ENCODE measurements around the gene ITIH2.
"Not testable (repeated sequence)": the region's sequence is repeated elsewhere in the genome, so short reads cannot be mapped to it uniquely, and the experiment has no call there.

ITIH2 gene

DNA sequence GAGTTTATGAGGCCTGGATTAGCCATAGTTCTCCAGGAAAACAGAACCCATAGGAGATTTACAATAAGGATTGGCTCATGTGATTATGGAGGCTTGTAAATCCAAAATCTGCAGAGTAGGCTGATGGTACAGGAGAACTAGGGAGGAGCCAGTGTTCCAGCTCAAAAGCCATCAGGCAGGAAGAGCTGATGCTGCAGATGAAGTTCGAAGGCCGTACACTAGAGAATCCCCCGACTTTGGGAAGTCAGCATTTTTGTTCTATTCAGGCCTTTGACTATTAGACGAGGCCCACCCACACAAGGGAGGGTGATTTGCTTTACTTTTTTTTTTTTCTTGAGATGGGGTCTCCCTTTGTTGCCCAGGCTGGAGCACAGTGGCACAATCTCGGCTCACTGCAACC is 47.1 kb downstream of the ITIH2 start:
- DNase-seq (ENCODE audit: low spot score), result no peak

DNA sequence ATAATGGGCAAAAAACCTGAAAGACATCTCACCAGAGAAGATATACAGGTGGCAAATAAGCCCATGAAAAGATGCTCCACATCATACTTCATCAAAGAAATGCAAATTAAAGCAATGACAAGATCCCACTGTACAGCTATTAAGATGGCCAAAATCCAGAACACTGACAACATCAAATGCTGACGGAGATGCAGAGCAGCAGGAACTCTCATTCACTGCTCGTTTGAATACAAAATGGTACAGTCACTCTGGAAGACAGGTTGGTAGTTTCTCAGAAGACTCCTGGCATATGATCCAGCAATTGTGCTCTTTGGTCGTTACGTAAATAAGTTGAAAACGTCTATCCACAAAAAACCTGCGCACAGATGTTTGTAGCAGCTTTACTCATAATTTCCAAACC is 49.1 kb downstream of the ITIH2 start:
- DNase-seq (ENCODE audit: low spot score), result no peak

GRCh38 chr10:7755103-7755502 is 52.0 kb downstream of the ITIH2 start:
- DNase-seq (ENCODE audit: low spot score), result no peak

DNA sequence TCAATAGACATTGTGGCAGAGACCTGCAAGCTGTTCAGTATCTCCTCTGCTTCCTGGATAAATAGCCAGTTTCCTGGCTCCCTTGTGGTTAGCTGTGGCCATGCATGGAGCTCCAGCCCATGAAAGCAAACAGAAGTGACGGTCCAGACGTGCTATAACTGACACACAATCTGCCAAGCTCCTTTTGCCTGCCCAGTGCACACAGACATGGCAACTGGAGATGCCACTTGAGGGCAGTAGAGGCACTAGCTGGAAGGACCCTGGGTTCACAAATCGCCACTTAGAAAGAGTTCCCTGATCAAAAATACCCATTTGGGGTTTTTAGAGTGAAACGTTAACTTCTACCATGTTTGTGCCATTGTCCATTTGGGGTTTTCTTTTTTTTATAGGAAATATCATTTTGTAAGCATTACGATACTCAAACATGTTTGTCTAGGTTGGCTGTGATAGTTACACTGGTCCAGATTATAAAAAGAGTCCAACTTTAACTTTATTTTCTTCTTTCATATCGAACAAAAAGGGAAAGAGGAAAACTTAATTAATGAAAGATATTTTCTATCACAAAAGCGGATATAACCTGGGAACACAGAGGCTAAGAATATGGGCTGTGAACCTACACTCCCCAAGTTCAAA is 53.4 kb downstream of the ITIH2 start:
- peak; percentile 43 for DNase-seq (ENCODE audit: low spot score)

GRCh38 chr10:7763929-7764328 is 60.8 kb downstream of the ITIH2 start:
- no peak for DNase-seq (ENCODE audit: low spot score)

- no peak for DNase-seq (ENCODE audit: low spot score)
Observed at GRCh38 chr10:7766241-7766640, 63.1 kb downstream of the ITIH2 start.

DNA sequence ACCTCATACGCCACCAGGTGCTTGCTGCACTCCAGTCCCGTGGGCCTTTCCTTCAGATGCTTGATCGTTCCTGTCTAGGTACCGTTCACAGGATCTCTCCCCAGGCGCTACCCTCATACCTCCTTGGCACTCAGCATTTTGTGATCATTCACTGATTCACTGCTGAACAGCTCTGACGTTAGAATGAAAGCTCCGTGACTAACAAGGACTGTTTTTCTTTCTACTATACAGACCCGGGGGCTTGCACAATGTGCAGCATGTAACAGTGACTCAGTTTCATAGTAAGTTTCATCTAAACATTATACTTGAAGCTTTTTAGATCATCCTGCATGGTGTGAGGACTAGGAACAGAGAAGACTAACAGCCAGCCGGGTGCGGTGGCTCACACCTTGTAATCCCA is 64.1 kb downstream of the ITIH2 start:
- no peak for DNase-seq (ENCODE audit: low spot score)

GRCh38 chr10:7768417-7768816 is 65.3 kb downstream of the ITIH2 start:
- DNase-seq (ENCODE audit: low spot score), result no peak

GRCh38 chr10:7773845-7774801 is 71.0 kb downstream of the ITIH2 start:
- no peak for DNase-seq (ENCODE audit: low spot score)

- no peak for DNase-seq (ENCODE audit: low spot score)
Observed at GRCh38 chr10:7776777-7777176, 73.7 kb downstream of the ITIH2 start.

- not testable (repeated sequence) for DNase-seq (ENCODE audit: low spot score)
Observed at GRCh38 chr10:7782194-7782593, 79.1 kb downstream of the ITIH2 start.

GRCh38 chr10:7786430-7786829 is 83.3 kb downstream of the ITIH2 start:
- DNase-seq (ENCODE audit: low spot score), result no peak

DNA sequence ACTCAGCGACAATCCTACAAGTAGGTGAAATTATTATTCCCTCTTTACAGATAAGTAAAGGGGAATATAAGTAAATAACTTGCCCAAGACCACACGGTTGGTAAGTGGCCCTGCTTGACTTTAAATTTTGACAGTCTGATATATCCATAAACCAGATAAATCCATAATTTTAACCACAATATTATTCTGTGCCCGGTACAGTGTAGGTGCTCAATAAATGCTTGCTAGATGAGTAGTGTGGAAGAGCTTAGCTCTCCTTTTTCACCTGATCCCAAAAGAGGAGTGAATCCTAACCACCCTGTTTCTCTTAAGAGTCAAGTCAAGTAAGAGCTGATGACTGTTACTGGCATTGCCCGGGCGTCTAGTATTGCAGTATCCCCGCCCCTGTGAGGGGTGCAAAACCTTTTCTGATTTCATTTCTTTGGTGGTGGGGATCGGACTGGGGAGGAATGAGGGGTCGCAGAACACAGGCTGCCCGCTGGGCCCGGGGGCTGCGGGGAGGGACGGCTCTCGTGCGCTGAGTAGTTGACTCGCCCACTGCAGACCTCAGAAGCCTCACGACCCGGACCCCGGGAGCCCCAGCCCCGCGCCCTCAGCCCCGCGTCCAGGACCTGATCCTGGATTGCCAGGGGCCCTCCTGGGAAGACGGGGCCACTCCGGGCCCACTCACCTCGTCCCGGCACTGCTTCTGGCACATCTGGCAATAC is 84.2 kb downstream of the ITIH2 start:
- DNase-seq (ENCODE audit: low spot score), result peak; percentile 28

DNA sequence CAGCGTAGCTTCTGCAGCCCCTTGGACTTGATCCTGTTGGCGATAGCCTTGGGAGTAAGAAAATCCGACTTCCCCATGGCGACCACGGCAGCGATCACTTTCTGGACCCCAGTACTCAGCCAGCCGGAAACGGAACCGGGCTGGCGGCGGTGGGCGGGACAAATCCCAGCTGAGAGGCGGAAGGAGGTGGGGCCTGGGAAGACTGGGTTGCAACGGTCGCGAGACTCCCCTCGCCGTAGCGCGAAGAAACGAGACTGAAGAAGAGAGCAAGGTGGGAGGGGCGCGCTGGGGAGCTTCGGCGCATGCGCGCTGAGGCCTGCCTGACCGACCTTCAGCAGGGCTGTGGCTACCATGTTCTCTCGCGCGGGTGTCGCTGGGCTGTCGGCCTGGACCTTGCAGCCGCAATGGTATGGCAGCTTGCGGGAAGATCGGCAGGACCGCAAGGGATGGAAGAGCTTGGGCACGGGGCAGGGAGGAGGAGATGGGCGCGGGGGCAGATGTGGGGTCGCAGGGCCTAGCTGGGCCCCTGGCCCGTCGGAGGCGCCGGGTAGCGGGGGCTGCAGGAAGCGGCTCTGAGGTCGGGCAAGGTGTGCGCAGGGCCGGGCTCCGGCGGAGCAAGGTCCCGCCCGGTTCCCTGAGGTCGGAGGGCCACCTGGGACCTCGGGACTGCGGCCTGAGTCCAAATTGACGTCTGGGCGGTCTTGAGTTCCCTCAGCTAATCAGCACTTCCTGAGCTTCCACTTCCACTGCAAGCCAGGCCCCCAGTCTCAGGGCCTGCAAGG is 84.9 kb downstream of the ITIH2 start, which contains the start of the genes ATP5F1C and KIN:
Gene ATP5F1C (plus strand): TSS at position 321 of the 782 bp plus-strand sequence. CDS start 31 bp downstream, at position 352.
Gene KIN (minus strand): TSS at position 137 of the 782 bp plus-strand sequence. CDS start 60 bp downstream, at position 77.
- peak; percentile 98 for DNase-seq (ENCODE audit: low spot score)

DNA sequence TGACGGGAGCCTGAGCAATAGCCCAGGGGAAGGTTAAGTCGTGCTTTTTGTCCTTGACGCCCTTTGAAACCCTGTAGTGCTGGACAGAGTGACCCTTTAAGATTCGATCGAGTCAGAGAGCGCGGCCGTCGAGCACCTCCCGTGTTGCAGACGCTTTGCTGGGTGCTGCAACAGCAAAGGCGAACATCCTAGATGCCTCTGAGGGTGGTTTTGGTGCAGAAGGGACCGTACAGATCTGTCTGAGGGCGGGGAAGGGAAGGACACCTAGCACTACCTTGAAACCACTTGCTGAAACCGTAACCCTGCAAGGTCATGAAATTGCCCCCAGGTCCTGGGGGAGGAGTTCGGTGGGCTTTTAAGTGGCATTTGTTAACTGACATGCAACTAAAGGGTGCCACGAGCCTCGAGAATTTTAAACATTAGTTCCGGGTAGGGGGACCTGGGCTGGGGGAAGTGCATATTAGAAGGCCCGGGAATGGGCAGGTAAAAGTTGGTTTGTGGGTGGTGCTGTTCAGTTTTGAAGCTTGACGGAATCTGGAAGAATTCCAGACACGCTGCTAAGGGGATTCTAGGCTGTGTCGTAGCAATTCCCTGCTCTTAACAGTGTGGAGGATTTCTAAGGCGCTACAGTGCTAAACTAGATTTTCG is 85.6 kb downstream of the ITIH2 start:
- peak; percentile 10 for DNase-seq (ENCODE audit: low spot score)

- DNase-seq (ENCODE audit: low spot score), result peak; percentile 62
Observed at GRCh38 chr10:7789390-7789789, 86.3 kb downstream of the ITIH2 start.

- DNase-seq (ENCODE audit: low spot score), result no peak
Observed at GRCh38 chr10:7792541-7792940, 89.4 kb downstream of the ITIH2 start.

- DNase-seq (ENCODE audit: low spot score), result no peak
Observed at GRCh38 chr10:7794251-7795026, 91.3 kb downstream of the ITIH2 start.

GRCh38 chr10:7795605-7796004 is 92.5 kb downstream of the ITIH2 start:
- DNase-seq (ENCODE audit: low spot score), result no peak

- no peak for DNase-seq (ENCODE audit: low spot score)
Observed at GRCh38 chr10:7797582-7797981, 94.5 kb downstream of the ITIH2 start.
